Heart left ventricle (tissue), 16 donors: ENCODE measurements around the gene CCDC194. TPM values are rescaled to one million over a fixed set of nuclear protein-coding genes. Genes with fewer than 3 reads are reported as not detected.

Source experiments
- ATAC-seq, 4 donors: fragments of 200-7000 bp; cut with Tn5 transposase; one replicate each; pipeline ENCODE4 v1.9.1; 2020 to 2022; ENCODE audit warnings: moderate library complexity in 4 of 4, mild to moderate bottlenecking in 3 of 4, moderate number of reproducible peaks in 1 of 4
- DNase-seq, 5 donors: peaks; one replicate each; pipeline ENCODE4 v3.0.0-alpha.2; 2020
- H3K27ac ChIP-seq, 12 donors: fragments of 200-600 bp; sonication (generic) in 4 of 12; one replicate each; pipeline versions ENCODE4 v1.5.0 to v1.8.0; 2016 to 2022; ENCODE audit warnings: mild to moderate bottlenecking in 2 of 12
- H3K27me3 ChIP-seq, 9 donors: fragments of 200-600 bp; sonication (generic) in 2 of 9; one replicate each; pipeline versions ENCODE4 v1.5.1 to v1.8.0; 2016 to 2022; ENCODE audit warnings: mild to moderate bottlenecking in 3 of 9
- H3K36me3 ChIP-seq, 9 donors: fragments of 200-600 bp; sonication (generic) in 2 of 9; one replicate each; pipeline versions ENCODE4 v1.5.0 to v1.8.0; 2018 to 2022; ENCODE audit warnings: mild to moderate bottlenecking in 2 of 9
- H3K4me1 ChIP-seq, 12 donors: fragments of 200-600 bp; sonication (generic) in 4 of 12; one replicate each; pipeline versions ENCODE4 v1.5.0 to v1.8.0; 2016 to 2022; ENCODE audit warnings: mild to moderate bottlenecking in 3 of 12
- H3K4me3 ChIP-seq, 12 donors: fragments of 200-600 bp; sonication (generic) in 4 of 12; one replicate each; pipeline versions ENCODE4 v1.5.0 to v1.8.0; 2017 to 2022; ENCODE audit warnings: mild to moderate bottlenecking in 9 of 12, moderate library complexity in 4 of 12
- H3K9me3 ChIP-seq, 12 donors: fragments of 200-600 bp; sonication (generic) in 4 of 12; one replicate each; pipeline versions ENCODE4 v1.5.0 to v1.8.0; 2016 to 2022; ENCODE audit warnings: mild to moderate bottlenecking in 1 of 12
- POLR2A ChIP-seq, 2 donors: fragments of 450-650 bp; IDR thresholded peaks; one replicate each; pipeline ENCODE4 v1.6.1; 2017; ENCODE audit warnings: antibody characterized with exemption in 2 of 2, mild to moderate bottlenecking in 2 of 2, moderate library complexity in 2 of 2
- WGBS, 4 donors: extraction: QIAGEN DNeasy Blood & Tissue Kit in 2 of 4; methylation state at CpG; one replicate each; pipeline versions ENCODE4 v1.1.5 to v1.1.7; 2013 to 2018; 5-methylcytosine and 5-hydroxymethylcytosine counted together
- intact Hi-C, 10 donors: fragments of 100-400 bp; cut with DNase I; formaldehyde crosslinking; loops; one replicate each; pipeline versions ENCODE4 v1.11.1 to v1.14.2; 2022
- polyA plus RNA-seq, 2 donors: library from polyadenylated mRNA; stranded (reverse); fragments of 200-250 nt; gene quantifications; one replicate each; pipeline ENCODE4 v1.2.3, GENCODE V29; 2013
- total RNA-seq, 9 donors: library from RNA; depleted of rRNA in 2 of 9; stranded (reverse); fragments of >200 nt in 2 of 9; fragmentation: NEBNext Ultra II Directional in 3 of 9; extraction: Animal tissue kit (Norgen Biotek cat#: 25700) in 3 of 9; gene quantifications; one replicate each; pipeline versions ENCODE4 v1.1.0 to v1.2.4, GENCODE V29; 2016 to 2023
- TF ChIP-seq, protein P1 (sequence below), 12 donors: fragments of 200-600 bp; sonication (generic) in 4 of 12; IDR thresholded peaks; one replicate each; pipeline versions ENCODE4 v1.5.0 to v1.8.0; 2018 to 2022; ENCODE audit warnings: antibody characterized with exemption in 12 of 12, mild to moderate bottlenecking in 5 of 12
- donor health status: ischemic (EF 13 %, LVEDD 7.1; RV severe dilation, severe dysfunction).
- donor health status: healthy with polysubstance abuse.
- donor health status: DM: no; HTN: yes; CAD: no.
- donor health status: DM: no; HTN: no; CAD: no.
- donor health status: ischemic (EF 25% LVEDD 6.9; RV normal size, moderate dysfunction).
- donor health status: ischemic (EF 25% LVEDD 5.7; RV mildly dilated, moderate dysfunction).
- donor health status: healthy.
- donor health status: DM: yes; HTN: yes; CAD: no.
- donor health status: ischemic (EF 35%, LVEDD 5.7; RV mildly dilated, moderate dysfunction).
- donor health status: nonischemic (EF 11% LVEDD 7.7; RV severe dilation, severe dysfunction).
- donor health status: DM: yes; HTN: yes; CAD: no.
- donor health status: PGD.
- donor health status: ischemic (EF 29% LVEDD 5.4; RV normal size, mild dysfunction).
- donor health status: nonischemic (EF 23%, LVEDD 6.1; RV moderate dilation, normal function).

Gene CCDC194
- total and polyA plus RNA-seq, 11 donors = 0.23 to 0.53 (median 0.37) TPM; not detected in 8

DNA sequence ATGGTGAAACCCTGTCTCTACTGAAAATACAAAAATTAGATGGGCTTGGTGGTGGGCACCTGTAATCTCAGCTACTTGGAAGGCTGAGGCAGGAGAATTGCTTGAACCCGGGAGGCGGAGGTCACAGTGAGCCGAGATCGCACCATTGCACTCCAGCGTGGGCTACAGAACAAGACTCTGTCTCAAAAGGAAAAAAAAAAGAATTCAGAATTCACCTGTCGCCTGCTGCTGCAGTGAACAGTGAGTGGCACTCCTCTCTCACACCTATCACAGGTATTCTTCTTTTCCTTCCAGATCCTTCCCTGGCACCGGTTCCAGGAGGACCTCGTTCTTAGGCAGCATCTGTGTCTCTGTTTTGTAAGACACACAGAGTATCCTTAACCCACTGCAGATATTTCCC, 20.1 kb upstream of the CCDC194 start:
- DNase-seq = no peak
- intact Hi-C loops = no loop called here
- H3K27ac ChIP-seq = peak overlapping the region in 1 of 12 donors; percentile 50
- H3K36me3 ChIP-seq = peaks cover 0 to 17% (median 0%) of the 10 kb centered on the region in 9 donors
- H3K4me1 ChIP-seq = peaks cover 0 to 29% (median 6%) of the 10 kb centered on the region in 12 donors
- H3K27me3 ChIP-seq = no peaks in the 10 kb centered on the region
- no peak overlapping the region for H3K4me3 ChIP-seq
- TF ChIP-seq, protein P1, sequence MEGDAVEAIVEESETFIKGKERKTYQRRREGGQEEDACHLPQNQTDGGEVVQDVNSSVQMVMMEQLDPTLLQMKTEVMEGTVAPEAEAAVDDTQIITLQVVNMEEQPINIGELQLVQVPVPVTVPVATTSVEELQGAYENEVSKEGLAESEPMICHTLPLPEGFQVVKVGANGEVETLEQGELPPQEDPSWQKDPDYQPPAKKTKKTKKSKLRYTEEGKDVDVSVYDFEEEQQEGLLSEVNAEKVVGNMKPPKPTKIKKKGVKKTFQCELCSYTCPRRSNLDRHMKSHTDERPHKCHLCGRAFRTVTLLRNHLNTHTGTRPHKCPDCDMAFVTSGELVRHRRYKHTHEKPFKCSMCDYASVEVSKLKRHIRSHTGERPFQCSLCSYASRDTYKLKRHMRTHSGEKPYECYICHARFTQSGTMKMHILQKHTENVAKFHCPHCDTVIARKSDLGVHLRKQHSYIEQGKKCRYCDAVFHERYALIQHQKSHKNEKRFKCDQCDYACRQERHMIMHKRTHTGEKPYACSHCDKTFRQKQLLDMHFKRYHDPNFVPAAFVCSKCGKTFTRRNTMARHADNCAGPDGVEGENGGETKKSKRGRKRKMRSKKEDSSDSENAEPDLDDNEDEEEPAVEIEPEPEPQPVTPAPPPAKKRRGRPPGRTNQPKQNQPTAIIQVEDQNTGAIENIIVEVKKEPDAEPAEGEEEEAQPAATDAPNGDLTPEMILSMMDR (IDR thresholded peaks at IDR 0.05) = no peak
- TF ChIP-seq POLR2A (IDR thresholded peaks at IDR 0.05) = no peak
- ATAC-seq = no peak
- no peaks in the 10 kb centered on the region for H3K9me3 ChIP-seq
- WGBS, 4 donors = 88 to 95% (median 92%) methylated on average over 8 of the region's 8 CpGs

DNA sequence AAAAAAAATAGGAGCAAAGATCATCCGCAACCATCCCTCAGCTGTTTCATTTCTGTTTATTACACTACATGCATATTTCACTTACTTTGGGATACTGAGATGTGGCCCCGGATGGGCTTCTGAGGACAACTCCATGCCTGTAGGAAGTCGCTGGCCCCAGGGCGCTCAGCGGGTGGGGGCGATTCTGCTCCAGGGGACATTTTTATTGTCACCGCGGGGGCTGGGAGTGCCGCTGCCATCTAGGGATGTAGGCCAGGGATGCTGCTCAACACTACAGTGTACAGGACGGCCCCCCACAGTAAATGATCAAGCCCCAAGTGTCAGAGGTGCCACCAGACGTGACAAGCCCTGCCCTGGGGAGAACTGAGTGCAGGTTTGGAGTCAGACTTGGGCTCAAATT, 17.8 kb upstream of the CCDC194 start:
- Histone ChIP-seq H3K27me3 (no peaks in the 10 kb centered on the region), H3K9me3 (no peaks in the 10 kb centered on the region), H3K4me3 (no peak overlapping the region), H3K27ac (peak overlapping the region in 6 of 12 donors; percentile 25 to 76 (median 54)), H3K4me1 (peaks cover 0 to 39% (median 8%) of the 10 kb centered on the region in 12 donors), H3K36me3 (peaks cover 0 to 17% (median 0%) of the 10 kb centered on the region in 9 donors)
- DNase-seq = no peak
- intact Hi-C loops = no loop called here
- 80 to 85% (median 81%) methylated on average over 11 of the region's 11 CpGs for WGBS, 4 donors
- TF ChIP-seq, protein P1 (IDR thresholded peaks at IDR 0.05) = no peak
- no peak for TF ChIP-seq POLR2A (IDR thresholded peaks at IDR 0.05)
- no peak for ATAC-seq

DNA sequence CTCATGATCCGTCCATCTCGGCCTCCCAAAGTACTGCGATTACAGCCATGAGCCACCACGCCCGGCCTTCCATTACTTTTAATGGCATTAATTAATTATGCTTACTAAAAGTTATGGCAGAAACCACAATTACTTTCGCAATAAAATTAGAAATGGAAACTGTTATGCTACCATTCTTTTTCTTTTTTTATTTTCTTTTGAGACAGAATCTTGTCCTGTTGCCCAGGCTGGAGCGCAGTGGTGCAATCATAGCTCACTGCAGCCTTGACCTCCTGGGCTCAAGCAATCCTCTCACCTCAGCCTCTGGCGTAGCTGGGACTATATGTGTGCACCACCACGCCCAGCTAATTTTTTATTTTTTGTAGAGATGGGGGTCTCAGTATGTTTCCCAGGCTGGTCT, 16.0 kb upstream of the CCDC194 start:
- 96 to 97% (median 96%) methylated on average over 9 of the region's 9 CpGs for WGBS, 4 donors
- TF ChIP-seq, protein P1 (IDR thresholded peaks at IDR 0.05) = no peak
- no peak for TF ChIP-seq POLR2A (IDR thresholded peaks at IDR 0.05)
- Histone ChIP-seq H3K27me3 (no peaks in the 10 kb centered on the region), H3K27ac (no peak overlapping the region), H3K9me3 (no peaks in the 10 kb centered on the region), H3K4me3 (no peak overlapping the region), H3K36me3 (peaks cover 0 to 17% (median 0%) of the 10 kb centered on the region in 9 donors), H3K4me1 (peaks cover 0 to 54% (median 15%) of the 10 kb centered on the region in 12 donors)
- no peak for DNase-seq
- intact Hi-C loops = no loop called here
- ATAC-seq = no peak

DNA sequence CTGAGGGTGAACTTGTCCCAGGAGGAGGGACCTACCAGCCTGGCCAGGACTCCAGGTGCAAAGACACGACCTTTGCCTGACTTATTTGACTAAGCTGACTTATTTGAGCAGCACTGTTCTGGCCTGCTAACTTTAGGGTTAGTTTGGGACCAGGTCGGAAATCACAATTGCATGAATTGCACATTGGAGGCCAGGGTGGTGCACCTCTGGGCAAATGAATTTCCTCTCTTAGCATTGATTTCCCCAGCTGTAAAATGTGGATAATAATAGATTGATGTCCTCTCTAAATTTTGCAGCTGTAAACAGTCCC, 12.8 kb upstream of the CCDC194 start:
- TF ChIP-seq POLR2A (IDR thresholded peaks at IDR 0.05) = no peak
- TF ChIP-seq, protein P1 (IDR thresholded peaks at IDR 0.05) = no peak

More for the DNA sequence above, 12.8 kb upstream of the CCDC194 start:
- H3K9me3 ChIP-seq = no peaks in the 10 kb centered on the region
- peak overlapping the region; percentile 5 to 97 (median 84) for H3K27ac ChIP-seq
- H3K27me3 ChIP-seq = no peaks in the 10 kb centered on the region
- intact Hi-C loops = no loop called here
- H3K36me3 ChIP-seq = peaks cover 0 to 13% (median 0%) of the 10 kb centered on the region in 9 donors
- ATAC-seq = no peak
- peak overlapping the region; percentile 2 to 83 (median 51) for H3K4me3 ChIP-seq
- no peak for DNase-seq
- 42 to 54% (median 46%) methylated on average over 2 of the region's 2 CpGs for WGBS, 4 donors
- H3K4me1 ChIP-seq = peaks cover 0 to 39% (median 7%) of the 10 kb centered on the region in 12 donors
